Measurements from ENCODE around the gene SHKBP1. TPM values are rescaled to one million over a fixed set of nuclear protein-coding genes. Genes with fewer than 3 reads are reported as not detected.

The SHKBP1 gene
- total RNA-seq, 1 experiment from 2014 or later: 70.2 TPM

DNA sequence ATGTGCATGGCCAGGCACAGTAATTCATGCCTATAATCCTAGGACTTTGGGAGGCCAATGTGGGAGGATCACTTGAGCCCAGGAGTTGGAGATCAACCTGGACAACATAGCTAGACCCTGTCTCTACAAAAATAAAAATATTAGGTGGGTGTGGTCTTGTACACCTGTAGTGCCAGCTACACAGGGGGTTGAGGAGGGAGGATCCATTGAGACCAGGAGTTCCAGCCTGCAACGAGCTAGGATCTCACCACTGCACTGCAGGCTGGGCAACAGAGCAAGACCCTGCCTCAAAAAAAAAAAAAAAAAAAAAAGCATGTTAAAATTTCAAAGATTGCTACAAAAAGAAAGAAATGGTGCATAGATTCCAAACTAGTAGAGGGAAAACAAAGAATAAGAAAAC lies 61.7 kb downstream of the SHKBP1 start:
- DNase-seq (ENCODE audit: low spot score): no peak

GRCh38 chr19:40639638-40639982 lies 62.9 kb downstream of the SHKBP1 start:
- no peak for DNase-seq (ENCODE audit: low spot score)

GRCh38 chr19:40640744-40641143 lies 64.1 kb downstream of the SHKBP1 start:
- DNase-seq (ENCODE audit: low spot score): no peak

Other genes starting within 250 kb of the SHKBP1 start
- 6.5 and 11.0 TPM in 2 replicates for gene C19orf47, start 228.5 kb upstream of the SHKBP1 start, total RNA-seq (2014; rRNA removed; shearing (Covaris generic))
- gene PLD3, start 228.2 kb upstream of the SHKBP1 start, total RNA-seq (2014; rRNA removed; shearing (Covaris generic)): 328 and 380 TPM in 2 replicates
- gene HIPK4, start 186.7 kb upstream of the SHKBP1 start, total RNA-seq (2014; rRNA removed; shearing (Covaris generic)): 0.38 TPM in 1 of 2 replicates, not detected in the other
- gene PRX, start 163.5 kb upstream of the SHKBP1 start, total RNA-seq (2014; rRNA removed; shearing (Covaris generic)): 1.5 and 2.0 TPM in 2 replicates
- gene SERTAD1, start 150.9 kb upstream of the SHKBP1 start, total RNA-seq (2014; rRNA removed; shearing (Covaris generic)): 10.2 and 10.3 TPM in 2 replicates
- gene SERTAD3, start 132.5 kb upstream of the SHKBP1 start, total RNA-seq (2014; rRNA removed; shearing (Covaris generic)): 20.0 and 22.6 TPM in 2 replicates
- 327 and 381 TPM in 2 replicates for gene BLVRB, start 111.1 kb upstream of the SHKBP1 start, total RNA-seq (2014; rRNA removed; shearing (Covaris generic))
- 2.2 and 2.3 TPM in 2 replicates for gene SPTBN4, start 109.9 kb upstream of the SHKBP1 start, total RNA-seq (2014; rRNA removed; shearing (Covaris generic))
- gene LTBP4, start 24.5 kb downstream of the SHKBP1 start, total RNA-seq (2014; rRNA removed; shearing (Covaris generic)): 10.8 and 13.9 TPM in 2 replicates
- 23.7 and 32.7 TPM in 2 replicates for gene NUMBL, start 113.8 kb downstream of the SHKBP1 start, total RNA-seq (2014; rRNA removed; shearing (Covaris generic))
- gene COQ8B, start 140.0 kb downstream of the SHKBP1 start, total RNA-seq (2014; rRNA removed; shearing (Covaris generic)): 35.2 and 51.5 TPM in 2 replicates
- gene ITPKC, start 140.2 kb downstream of the SHKBP1 start, total RNA-seq (2014; rRNA removed; shearing (Covaris generic)): 7.7 and 9.2 TPM in 2 replicates
- 0.62 and 1.7 TPM in 2 replicates for gene ACTMAP, start 173.6 kb downstream of the SHKBP1 start, total RNA-seq (2014; rRNA removed; shearing (Covaris generic))
- 64.7 and 87.9 TPM in 2 replicates for gene SNRPA, start 174.3 kb downstream of the SHKBP1 start, total RNA-seq (2014; rRNA removed; shearing (Covaris generic))
- not detected in 2 replicates for gene MIA, start 198.6 kb downstream of the SHKBP1 start, total RNA-seq (2014; rRNA removed; shearing (Covaris generic))
- gene RAB4B, start 201.4 kb downstream of the SHKBP1 start, total RNA-seq (2014; rRNA removed; shearing (Covaris generic)): 10.3 and 19.9 TPM in 2 replicates
- 80.0 and 123 TPM in 2 replicates for gene EGLN2, start 222.3 kb downstream of the SHKBP1 start, total RNA-seq (2014; rRNA removed; shearing (Covaris generic))

Measured in A172 (cell line).